Thyroid gland (tissue), 4 donors: ENCODE data around the gene DPF3.

Experiments
- CTCF ChIP-seq, 6 experiments: fragments of 200-600 bp in 3 of 6; fragments of 450-650 bp in 3 of 6; sonication (generic) in 3 of 6; IDR thresholded peaks; one replicate each; pipeline ENCODE4 v1.5.1; 2016 to 2019; ENCODE audit warnings: antibody characterized with exemption in 6 of 6, mild to moderate bottlenecking in 2 of 6, inconsistent platforms in 1 of 6, moderate library complexity in 1 of 6
- POLR2A ChIP-seq, 2 donors: fragments of 450-650 bp; IDR thresholded peaks; one replicate each; pipeline ENCODE4 v1.6.1; 2017; ENCODE audit warnings: antibody characterized with exemption in 2 of 2, mild to moderate bottlenecking in 2 of 2, moderate library complexity in 1 of 2

- TF ChIP-seq CTCF (IDR thresholded peaks at IDR 0.05), result no peak
- TF ChIP-seq POLR2A (IDR thresholded peaks at IDR 0.05), result no peak
These were observed 26.1 kb upstream of the DPF3 start for GRCh38 chr14:72920008-72920407.
